HG02588 (cell line): ENCODE measurements around the gene ANKRD60.

Source experiments
- ATAC-seq: cut with Tn5 transposase; IDR thresholded peaks from one replicate; pipeline ENCODE4 v1.9.1; 2021; ENCODE audit warnings: mild to moderate bottlenecking, moderate library complexity; ENCODE audit not compliant: unreplicated experiment

ANKRD60 gene

GRCh38 chr20:58167759-58168158 is 60.7 kb downstream of the ANKRD60 start:
- ATAC-seq: no peak
